Measurements from ENCODE around the gene EFEMP2.

GRCh38 chr11:65854852-65855837 lies 17.5 kb downstream of the EFEMP2 start:
- TF ChIP-seq CTCF (conservative IDR thresholded peaks at IDR 0.05; ENCODE audit: low read depth in 2 of 2), result no peak
- TF ChIP-seq EZH2 (IDR thresholded peaks at IDR 0.05; ENCODE audit: low read depth, unreplicated experiment), result no peak
- TF ChIP-seq JUNB (IDR thresholded peaks at IDR 0.05; ENCODE audit: unreplicated experiment), result no peak
- no peak for TF ChIP-seq POLR2AphosphoS5 (IDR thresholded peaks at IDR 0.05; ENCODE audit: low read depth)
- no peak for TF ChIP-seq REST (IDR thresholded peaks at IDR 0.05; ENCODE audit: unreplicated experiment)
- no peak for TF ChIP-seq EZH2phosphoT487 (IDR thresholded peaks at IDR 0.05; ENCODE audit: unreplicated experiment)
- no peak for TF ChIP-seq CREB1 (CRISPR knock-in tag; IDR thresholded peaks at IDR 0.05; ENCODE audit: low read depth)
- TF ChIP-seq ETS1 (IDR thresholded peaks at IDR 0.05), result no peak
- no peak for TF ChIP-seq ZNF331 (CRISPR knock-in tag; IDR thresholded peaks at IDR 0.05; ENCODE audit: low read depth)
- no peak for TF ChIP-seq STAT1 (IDR thresholded peaks at IDR 0.05; ENCODE audit: unreplicated experiment)
- TF ChIP-seq NANOG (IDR thresholded peaks at IDR 0.05; ENCODE audit: borderline replicate concordance), result no peak
- no peak for TF ChIP-seq ZNF114 (CRISPR knock-in tag; IDR thresholded peaks at IDR 0.05)
- no peak for TF ChIP-seq ZNF462 (CRISPR knock-in tag; IDR thresholded peaks at IDR 0.05)

All from GM23338 (cell line).